OCI-LY3 (cell line): ENCODE measurements around the gene MRPS31.

Experiments
- H2AFZ ChIP-seq: fragments of 200-600, 300-600 bp; shearing (Covaris generic); 2 replicates; pipeline ENCODE4 v1.6.0; 2014; ENCODE audit warnings: antibody characterized with exemption, low read depth, low read length
- H3K27ac ChIP-seq: fragments of 200-600, 300-600 bp; sonication (generic); 2 replicates; pipeline ENCODE4 v1.5.1; 2014; ENCODE audit warnings: mild to moderate bottlenecking, low read length, moderate library complexity, mixed read lengths
- H3K27me3 ChIP-seq: fragments of 200-600, 300-600 bp; sonication (generic); 2 replicates; pipeline ENCODE4 v1.6.1; 2014; ENCODE audit warnings: low read depth, low read length, mixed read lengths
- H3K36me3 ChIP-seq: fragments of 200-600, 300-600 bp; sonication (generic); replicated peaks from 2 replicates; pipeline ENCODE3; 2014; ENCODE audit warnings: low read depth, low read length, mixed read lengths
- H3K4me1 ChIP-seq: fragments of 300-600, 200-600 bp; sonication (generic); 2 replicates; pipeline ENCODE4 v1.6.1; 2014; ENCODE audit warnings: low read length, mixed read lengths
- H3K4me2 ChIP-seq: fragments of 200-600, 300-600 bp; sonication (generic); 2 replicates; pipeline ENCODE4 v1.6.1; 2014; ENCODE audit warnings: low read length, mixed read lengths
- H3K4me3 ChIP-seq: fragments of 300-600, 200-600 bp; sonication (generic); 2 replicates; pipeline ENCODE4 v1.5.1; 2014; ENCODE audit warnings: antibody characterized with exemption, mild to moderate bottlenecking, low read length, moderate library complexity
- H3K79me2 ChIP-seq: fragments of 300-600, 200-600 bp; shearing (Covaris generic); 2 replicates; pipeline ENCODE4 v1.6.1; 2014; ENCODE audit warnings: mild to moderate bottlenecking, low read length, mixed read lengths
- H3K9ac ChIP-seq: fragments of 300-600, 200-600 bp; shearing (Covaris generic); 2 replicates; pipeline ENCODE4 v1.6.0; 2014; ENCODE audit warnings: mild to moderate bottlenecking, low read length, moderate library complexity
- H3K9me3 ChIP-seq: fragments of 200-600, 300-600 bp; shearing (Covaris generic); 2 replicates; pipeline ENCODE4 v1.6.1; 2014; ENCODE audit warnings: low read length, mixed read lengths; ENCODE audit not compliant: insufficient read depth
- H4K20me1 ChIP-seq: fragments of 200-600, 300-600 bp; sonication (generic); 2 replicates; pipeline ENCODE4 v1.6.1; 2016; ENCODE audit warnings: low read length, mixed read lengths; ENCODE audit not compliant: insufficient read depth
- EZH2phosphoT487 ChIP-seq: fragments of 200-600 bp; shearing (Covaris generic); IDR thresholded peaks from 2 replicates; pipeline ENCODE4 v1.6.1; 2018; ENCODE audit warnings: antibody characterized with exemption, mixed run types, low read depth
- TF ChIP-seq, protein P1 (sequence below): fragments of 200-600, 300-600 bp; sonication (generic); IDR thresholded peaks from 2 replicates; pipeline ENCODE4 v1.5.1; 2014; ENCODE audit warnings: antibody characterized with exemption, low read length, low read depth

MRPS31 gene

DNA sequence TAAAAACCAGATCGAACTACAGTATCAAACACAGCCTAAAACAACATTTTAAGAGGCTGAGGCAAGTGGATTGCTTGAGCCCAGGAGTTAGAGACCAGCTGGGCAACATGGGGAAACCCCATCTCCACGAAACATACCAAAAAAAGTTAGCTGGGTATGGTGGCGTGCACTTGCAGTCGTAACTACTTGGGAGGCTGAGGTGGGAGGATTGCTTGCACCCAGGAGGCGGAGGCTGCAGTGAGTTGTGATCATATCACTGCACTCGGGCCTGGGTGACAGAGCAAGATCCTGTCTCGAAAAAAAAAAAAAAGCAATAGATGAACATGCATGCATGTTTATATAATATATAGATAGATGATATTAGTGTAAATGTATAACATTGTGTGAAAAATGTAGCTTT lies 5.2 kb upstream of the MRPS31 start:
- peak overlapping the region; percentile 51; the same call in 1 of the 2 replicates for H3K9ac ChIP-seq
- no peaks in the 10 kb centered on the region for H3K36me3 ChIP-seq
- no peaks in the 10 kb centered on the region for H3K9me3 ChIP-seq
- peak overlapping the region; percentile 94 for H2AFZ ChIP-seq
- no peaks in the 10 kb centered on the region for H4K20me1 ChIP-seq
- H3K4me2 ChIP-seq = peak overlapping the region; percentile 69
- H3K27ac ChIP-seq = peak overlapping the region; percentile 48
- H3K27me3 ChIP-seq = no peaks in the 10 kb centered on the region
- TF ChIP-seq, protein P1, sequence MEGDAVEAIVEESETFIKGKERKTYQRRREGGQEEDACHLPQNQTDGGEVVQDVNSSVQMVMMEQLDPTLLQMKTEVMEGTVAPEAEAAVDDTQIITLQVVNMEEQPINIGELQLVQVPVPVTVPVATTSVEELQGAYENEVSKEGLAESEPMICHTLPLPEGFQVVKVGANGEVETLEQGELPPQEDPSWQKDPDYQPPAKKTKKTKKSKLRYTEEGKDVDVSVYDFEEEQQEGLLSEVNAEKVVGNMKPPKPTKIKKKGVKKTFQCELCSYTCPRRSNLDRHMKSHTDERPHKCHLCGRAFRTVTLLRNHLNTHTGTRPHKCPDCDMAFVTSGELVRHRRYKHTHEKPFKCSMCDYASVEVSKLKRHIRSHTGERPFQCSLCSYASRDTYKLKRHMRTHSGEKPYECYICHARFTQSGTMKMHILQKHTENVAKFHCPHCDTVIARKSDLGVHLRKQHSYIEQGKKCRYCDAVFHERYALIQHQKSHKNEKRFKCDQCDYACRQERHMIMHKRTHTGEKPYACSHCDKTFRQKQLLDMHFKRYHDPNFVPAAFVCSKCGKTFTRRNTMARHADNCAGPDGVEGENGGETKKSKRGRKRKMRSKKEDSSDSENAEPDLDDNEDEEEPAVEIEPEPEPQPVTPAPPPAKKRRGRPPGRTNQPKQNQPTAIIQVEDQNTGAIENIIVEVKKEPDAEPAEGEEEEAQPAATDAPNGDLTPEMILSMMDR = no peak
- TF ChIP-seq EZH2phosphoT487 = no peak
- H3K4me1 ChIP-seq = peaks cover 17% of the 10 kb centered on the region
- H3K4me3 ChIP-seq = peak overlapping the region; percentile 73
- no peaks in the 10 kb centered on the region for H3K79me2 ChIP-seq

DNA sequence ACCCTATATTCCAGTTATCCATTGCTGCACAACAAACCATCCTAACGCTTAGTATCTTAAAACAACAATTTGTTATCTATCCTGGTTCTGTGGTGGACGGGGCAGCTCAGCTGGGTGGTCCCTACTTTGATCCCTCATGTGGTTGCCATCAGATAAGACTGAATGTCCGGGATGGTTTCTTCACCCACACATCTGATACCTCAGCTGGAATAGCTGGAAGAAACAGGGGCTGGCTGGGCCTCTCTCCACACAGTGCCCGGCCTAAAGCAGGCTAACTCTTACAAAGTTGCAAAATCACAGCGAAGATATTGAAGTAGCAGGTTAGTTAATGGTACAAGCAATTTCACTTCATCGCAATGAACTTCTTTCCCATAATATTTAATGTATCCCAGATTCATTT lies 3.7 kb upstream of the MRPS31 start:
- Histone ChIP-seq H3K36me3 (no peaks in the 10 kb centered on the region), H3K27ac (no peak overlapping the region), H3K9me3 (no peaks in the 10 kb centered on the region), H3K4me3 (no peak overlapping the region), H2AFZ (no peak overlapping the region), H3K4me2 (no peak overlapping the region), H3K27me3 (no peaks in the 10 kb centered on the region), H4K20me1 (no peaks in the 10 kb centered on the region), H3K79me2 (peaks cover 13% of the 10 kb centered on the region), H3K9ac (no peak overlapping the region), H3K4me1 (peaks cover 24% of the 10 kb centered on the region)
- no peak for TF ChIP-seq EZH2phosphoT487
- TF ChIP-seq, protein P1 = no peak

DNA sequence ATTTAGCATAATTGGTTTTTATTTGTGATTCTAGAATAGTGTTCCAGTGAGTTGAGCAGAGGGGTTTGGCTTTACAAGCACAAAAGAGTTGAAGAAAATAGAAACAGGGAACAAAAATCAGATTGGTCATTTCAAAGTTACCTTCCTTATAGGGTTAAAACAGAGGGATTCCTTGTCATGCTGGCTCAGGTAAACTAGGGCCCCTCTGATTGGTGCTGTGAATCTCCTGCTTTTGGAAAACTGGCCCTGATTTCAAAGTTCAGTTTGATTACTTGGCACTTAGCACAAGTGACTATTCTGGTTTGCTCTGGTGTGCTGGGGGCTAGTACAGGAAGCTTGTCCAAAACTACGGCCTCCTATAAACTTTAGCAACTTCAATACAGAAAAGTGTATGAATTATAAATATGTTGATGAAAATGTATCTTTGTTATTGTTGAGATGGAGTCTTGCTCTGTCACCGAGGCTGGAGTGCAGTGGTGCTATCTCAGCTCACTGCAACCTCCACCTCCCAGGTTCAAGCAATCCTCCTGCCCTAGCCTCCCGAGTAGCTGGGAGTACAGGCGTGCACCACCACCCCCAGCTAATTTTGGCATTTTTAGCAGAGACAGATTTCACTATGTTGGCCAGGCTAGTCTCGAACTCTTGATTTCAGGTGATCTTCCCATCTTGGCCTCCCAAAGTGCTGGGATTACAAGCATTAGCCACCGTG lies 1.9 kb upstream of the MRPS31 start:
- Histone ChIP-seq H3K79me2 (peaks cover 17% of the 10 kb centered on the region), H3K27me3 (no peaks in the 10 kb centered on the region), H3K36me3 (peaks cover 5% of the 10 kb centered on the region), H4K20me1 (no peaks in the 10 kb centered on the region), H3K4me3 (no peak overlapping the region), H3K27ac (no peak overlapping the region), H3K4me2 (no peak overlapping the region), H2AFZ (no peak overlapping the region), H3K9me3 (no peaks in the 10 kb centered on the region), H3K9ac (no peak overlapping the region), H3K4me1 (peaks cover 26% of the 10 kb centered on the region)
- no peak for TF ChIP-seq EZH2phosphoT487
- TF ChIP-seq, protein P1 = no peak

DNA sequence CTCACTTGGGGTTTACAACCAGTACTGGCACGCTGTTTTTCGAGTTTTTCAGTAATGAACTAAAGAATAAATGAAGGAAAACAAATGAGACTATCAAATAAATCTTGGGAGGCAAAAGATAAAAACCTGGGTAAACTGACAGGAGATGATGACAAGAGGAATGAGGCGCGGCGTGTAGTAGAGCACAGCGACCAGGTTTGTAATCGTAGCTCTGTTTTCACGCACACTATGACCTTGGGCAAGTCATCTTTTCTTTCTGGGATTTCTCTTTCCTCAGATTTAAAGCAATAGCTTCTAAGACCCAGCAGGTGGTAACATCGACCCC lies 419 bp downstream of the MRPS31 start:
- peak overlapping the region; percentile 55 for H3K27ac ChIP-seq
- H3K9ac ChIP-seq = peak overlapping the region; percentile 86
- H3K79me2 ChIP-seq = peaks cover 26% of the 10 kb centered on the region
- peak overlapping the region; percentile 99 for H3K4me2 ChIP-seq
- TF ChIP-seq, protein P1 = no peak
- TF ChIP-seq EZH2phosphoT487 = no peak
- no peaks in the 10 kb centered on the region for H3K27me3 ChIP-seq
- H4K20me1 ChIP-seq = no peaks in the 10 kb centered on the region
- no peaks in the 10 kb centered on the region for H3K9me3 ChIP-seq
- peak overlapping the region; percentile 84 for H3K4me3 ChIP-seq
- H3K4me1 ChIP-seq = peaks cover 10% of the 10 kb centered on the region
- peak overlapping the region; percentile 85 for H2AFZ ChIP-seq
- peaks cover 9% of the 10 kb centered on the region for H3K36me3 ChIP-seq
